K562 (cell line): Measurements from ENCODE around the gene BICC1. TPM values are rescaled to one million over a fixed set of nuclear protein-coding genes. Genes with fewer than 3 reads are reported as not detected.

Experiments used
- ATAC-seq: fragments of 200-7000 bp; cut with Tn5 transposase; 3 replicates; pipeline ENCODE4 v1.9.1; 2020; ENCODE audit warnings: moderate library complexity
- BruUV-seq: library from RNA; stranded (reverse); fragments of 400-500 nt; replicated peaks from 2 replicates; lab custom pipeline; 2021; lab: Mats Ljungman, UMichigan
- CTCF ChIA-PET: fragments of 300-600 bp; formaldehyde crosslinking; extraction: SDS; loops from one replicate; lab custom pipeline; 2021; ENCODE audit warnings: low intra/inter-chr PET ratio; lab: Yijun Ruan, JAX
- POLR2A ChIA-PET: fragments of 300-600, 350-650 bp; sonication (Branson Sonifier 250); formaldehyde crosslinking; extraction: SDS; loops from one replicate; lab custom pipeline; 2021; ENCODE audit warnings: antibody characterized with exemption, inconsistent platforms; lab: Yijun Ruan, JAX
- DNase-seq, 4 experiments: peaks; one replicate each; pipeline versions ENCODE4 v3.0.0 to v3.0.0-alpha.2; 2011 to 2018; ENCODE audit warnings: low spot score in 3 of 4, mixed read lengths in 3 of 4; ENCODE audit errors: extremely low read depth in 1 of 4
- FAIRE-seq: peaks from 2 replicates; lab custom pipeline; 2011; peaks lifted over from hg19 to GRCh38; lab: Jason Lieb, UNC
- H2AFZ ChIP-seq: 2 replicates; pipeline ENCODE4 v1.6.0; 2011; ENCODE audit warnings: low read depth, low read length, control low read depth, inconsistent platforms
- H3K27ac ChIP-seq: fragments of 200-600 bp; 3 replicates; pipeline ENCODE4 v1.8.0; 2011; ENCODE audit warnings: low read depth, mild to moderate bottlenecking, control low read depth, inconsistent platforms, low read length, moderate library complexity, mixed read lengths; ENCODE audit errors: extremely low read depth
- H3K27me3 ChIP-seq, 2 experiments: fragments of 300-600 bp in 1 of 2; 2 replicates in 1 of 2; 3 replicates in 1 of 2; pipeline versions ENCODE4 v1.6.0 to v1.8.0; 2011; ENCODE audit warnings: inconsistent platforms in 2 of 2, low read length in 2 of 2, mild to moderate bottlenecking in 1 of 2, mixed read lengths in 1 of 2, moderate library complexity in 1 of 2; ENCODE audit not compliant: control insufficient read depth in 2 of 2, insufficient read depth in 2 of 2
- H3K36me3 ChIP-seq: fragments of 300-600 bp; 3 replicates; pipeline ENCODE4 v1.8.0; 2011; ENCODE audit warnings: mild to moderate bottlenecking, low read length, inconsistent platforms; ENCODE audit not compliant: control insufficient read depth, insufficient read depth
- H3K4me1 ChIP-seq, 2 experiments: fragments of 200-600 bp in 1 of 2; replicated peaks in 1 of 2; 2 replicates in 1 of 2; 3 replicates in 1 of 2; pipeline versions ENCODE4 v1.5.1 to v1.8.0; 2011; ENCODE audit warnings: inconsistent platforms in 2 of 2, low read length in 2 of 2, mild to moderate bottlenecking in 1 of 2, mixed read lengths in 1 of 2, moderate library complexity in 1 of 2; ENCODE audit not compliant: control insufficient read depth in 2 of 2, insufficient read depth in 2 of 2
- H3K4me2 ChIP-seq: 2 replicates; pipeline ENCODE4 v1.6.1; 2011; ENCODE audit warnings: low read length, control low read depth, inconsistent platforms, mixed read lengths; ENCODE audit not compliant: insufficient read depth
- H3K4me3 ChIP-seq: fragments of 200-600 bp; sonication (generic), shearing (Covaris generic); 2 replicates; pipeline ENCODE4 v1.5.1; 2016; ENCODE audit warnings: control low read depth, inconsistent platforms
- H3K79me2 ChIP-seq: fragments of 200-600 bp; 3 replicates; pipeline ENCODE4 v1.8.0; 2011; ENCODE audit warnings: low read length, inconsistent platforms; ENCODE audit not compliant: control insufficient read depth, insufficient read depth
- H3K9ac ChIP-seq, 2 experiments: 2 replicates each; pipeline versions ENCODE4 v1.6.0 to v1.6.1; 2011; ENCODE audit warnings: low read depth in 2 of 2, low read length in 2 of 2, control low read depth in 1 of 2, inconsistent platforms in 1 of 2, mild to moderate bottlenecking in 1 of 2, mixed read lengths in 1 of 2; ENCODE audit not compliant: insufficient read depth in 1 of 2
- H3K9me1 ChIP-seq: one replicate; pipeline ENCODE4 v1.6.0; 2011; ENCODE audit warnings: inconsistent platforms, mild to moderate bottlenecking, low read length, moderate library complexity; ENCODE audit not compliant: control insufficient read depth, insufficient read depth
- H3K9me3 ChIP-seq: replicated peaks from 2 replicates; pipeline ENCODE4 v1.5.1; 2011; ENCODE audit warnings: low read depth, low read length, inconsistent platforms; ENCODE audit not compliant: control insufficient read depth, insufficient read depth
- H4K20me1 ChIP-seq: replicated peaks from 2 replicates; pipeline ENCODE4 v1.6.1; 2011; ENCODE audit warnings: low read length, inconsistent platforms, mixed read lengths; ENCODE audit not compliant: control insufficient read depth, insufficient read depth
- ARHGAP35 ChIP-seq: fragments of 450-650 bp; IDR thresholded peaks from 2 replicates; pipeline ENCODE4 v1.6.1; 2018; ENCODE audit not compliant: partially characterized antibody
- BCL6 ChIP-seq: fragments of 250-450 bp; sonication (Bioruptor Pico); IDR thresholded peaks from 2 replicates; pipeline ENCODE4 v1.4.0; 2020
- EGR1 ChIP-seq: fragments of 450-650 bp; conservative IDR thresholded peaks from 2 replicates; pipeline ENCODE4 v1.6.1; 2017; ENCODE audit warnings: mild to moderate bottlenecking
- FOS ChIP-seq: IDR thresholded peaks from 3 replicates; pipeline ENCODE4 v1.6.1; 2011; ENCODE audit not compliant: insufficient read length; ENCODE audit errors: extremely low read depth
- ILF3 ChIP-seq: fragments of 450-650 bp; IDR thresholded peaks from 2 replicates; pipeline ENCODE4 v1.6.1; 2018; ENCODE audit warnings: antibody characterized with exemption, mild to moderate bottlenecking, moderate library complexity, borderline replicate concordance
- KLF1 ChIP-seq: fragments of 450-650 bp; IDR thresholded peaks from 2 replicates; pipeline ENCODE4 v1.6.1; 2016; ENCODE audit warnings: missing genetic modification characterization, missing compliant biosample characterization
- MECOM ChIP-seq: fragments of 250-450 bp; sonication (Bioruptor Pico); IDR thresholded peaks from 2 replicates; pipeline ENCODE4 v1.8.0; 2022; ENCODE audit warnings: inconsistent platforms
- MTA3 ChIP-seq: fragments of 450-650 bp; formaldehyde crosslinking; IDR thresholded peaks from 2 replicates; pipeline ENCODE4 v1.6.1; 2017; ENCODE audit warnings: mild to moderate bottlenecking, borderline replicate concordance
- NCOR1 ChIP-seq: fragments of 450-650 bp; IDR thresholded peaks from 2 replicates; pipeline ENCODE4 v1.6.1; 2016; ENCODE audit warnings: mild to moderate bottlenecking, moderate library complexity
- RHOXF2B ChIP-seq: fragments of 250-450 bp; sonication (Bioruptor Pico); conservative IDR thresholded peaks from 2 replicates; pipeline ENCODE4 v1.5.1; 2021
- SMARCA5 ChIP-seq: fragments of 450-650 bp; IDR thresholded peaks from 2 replicates; pipeline ENCODE4 v1.6.1; 2016
- SNRNP70 ChIP-seq: fragments of 200-400 bp; formaldehyde crosslinking; optimal IDR thresholded peaks from 2 replicates; pipeline ENCODE3; 2017; ENCODE audit warnings: low read depth, low read length
- TAF15 ChIP-seq: fragments of 200-400 bp; formaldehyde crosslinking; IDR thresholded peaks from 2 replicates; pipeline ENCODE4 v1.6.1; 2017; ENCODE audit warnings: mild to moderate bottlenecking, low read depth, low read length, moderate library complexity
- TCF7L2 ChIP-seq: fragments of 150-350 bp; IDR thresholded peaks from 2 replicates; pipeline ENCODE4 v1.6.1; 2016; ENCODE audit warnings: low read depth, mild to moderate bottlenecking, low read length, moderate library complexity
- TRIM28 ChIP-seq: fragments of 450-650 bp; IDR thresholded peaks from 2 replicates; pipeline ENCODE4 v1.6.1; 2017
- ZNF518B ChIP-seq: fragments of 250-450 bp; sonication (Bioruptor Pico); IDR thresholded peaks from 2 replicates; pipeline ENCODE4 v1.5.0; 2021; ENCODE audit warnings: mild to moderate bottlenecking, moderate library complexity
- ZNF586 ChIP-seq: fragments of 450-650 bp; formaldehyde crosslinking; conservative IDR thresholded peaks from 2 replicates; pipeline ENCODE4 v1.4.0; 2020; ENCODE audit warnings: mild to moderate bottlenecking, moderate library complexity
- ZNF778 ChIP-seq: fragments of 450-650 bp; formaldehyde crosslinking; IDR thresholded peaks from 2 replicates; pipeline ENCODE4 v1.4.0; 2020; ENCODE audit warnings: mild to moderate bottlenecking, moderate library complexity
- ZSCAN32 ChIP-seq: fragments of 450-650 bp; formaldehyde crosslinking; IDR thresholded peaks from 2 replicates; pipeline ENCODE4 v1.4.0; 2020; ENCODE audit warnings: mild to moderate bottlenecking, moderate library complexity
- WGBS: fragments of 100-300 bp; shearing (Covaris generic); methylation state at CpG from one replicate; pipeline ENCODE4 v1.1.6; 2016; ENCODE audit warnings: low coverage, mixed read lengths; ENCODE audit not compliant: insufficient coverage; ENCODE audit errors: missing lambda C conversion rate; 5-methylcytosine and 5-hydroxymethylcytosine counted together
- in situ Hi-C: fragments of 300-500 bp; cut with MboI; formaldehyde crosslinking; loops from 4 replicates; pipeline ENCODE4 v1.15.0; 2018; ENCODE audit warnings: inconsistent platforms, mixed read lengths
- intact Hi-C: fragments of 100-400 bp; cut with micrococcal nuclease; formaldehyde crosslinking; loops from 2 replicates; pipeline ENCODE4 v1.14.2; 2022
- polyA plus RNA-seq, 8 experiments: library from polyadenylated mRNA; depleted of rRNA in 4 of 8; stranded (reverse) in 5 of 8; unstranded in 3 of 8; fragments of >200 nt; fragmentation: Nextera tagmentation in 2 of 8; fragmentation: Illumina TruSeq in 1 of 8; extraction: Ambion mirVana in 2 of 8; extraction: Trizol in 1 of 8; gene quantifications; 2 replicates each; pipeline versions ENCODE4 v1.2.1 to v1.2.3, GENCODE V29; 2011 to 2014; ENCODE audit warnings: inconsistent platforms in 1 of 8, missing spikeins in 1 of 8
- total RNA-seq, 7 experiments: library from RNA; depleted of rRNA in 6 of 7; stranded (reverse); fragments of >200 nt in 6 of 7; fragmentation: Illumina TruSeq in 2 of 7; extraction: Trizol in 2 of 7; gene quantifications; 2 replicates each; pipeline versions ENCODE4 v1.2.1 to v1.2.3, GENCODE V29; 2011 to 2021; ENCODE audit warnings: low replicate concordance in 1 of 7

BICC1 gene
- total and polyA plus RNA-seq, 9 of the 15 experiments (the other 6 are each of a cell fraction or from before 2014, with no cell fraction given), result not detected

DNA sequence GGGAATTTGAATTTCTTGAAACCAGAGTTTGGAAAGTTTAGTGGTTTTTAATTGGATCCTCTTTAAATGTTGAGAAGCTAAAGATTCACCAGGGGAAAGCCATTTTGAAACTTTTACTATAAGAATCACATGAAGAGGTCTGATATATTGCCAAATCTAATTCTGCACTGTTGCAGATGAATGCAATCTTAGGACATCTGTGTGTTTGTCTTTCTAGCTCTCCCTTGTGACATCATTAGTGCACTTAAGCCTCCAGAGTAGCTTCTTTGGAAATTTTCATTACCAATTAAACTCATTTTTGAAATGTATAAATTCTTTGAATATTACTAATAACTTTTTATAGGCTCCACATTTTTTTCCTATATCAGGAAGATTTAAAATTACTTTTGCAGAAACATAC, 160.2 kb downstream of the BICC1 start:
- H3K4me3 ChIP-seq, result no peak overlapping the region
- ATAC-seq (no peak), DNase-seq (no peak), FAIRE-seq (no peak)
- intact Hi-C loops, result no loop called here
- no TSS peak for BruUV-seq
- no peak overlapping the region for H3K9ac ChIP-seq
- no peaks in the 10 kb centered on the region for H3K79me2 ChIP-seq
- ChIA-PET POLR2A (no interaction called here), CTCF (no interaction called here)
- H3K4me1 ChIP-seq, result no peaks in the 10 kb centered on the region
- TF ChIP-seq ZNF586 (no peak), KLF1 (tag) (no peak), BCL6 (CRISPR knock-in tag) (no peak), ZNF778 (CRISPR knock-in tag) (no peak), SMARCA5 (no peak), MECOM (CRISPR knock-in tag) (no peak), ARHGAP35 (no peak), FOS (no peak), TCF7L2 (no peak)
- H3K36me3 ChIP-seq, result no peaks in the 10 kb centered on the region
- in situ Hi-C loops, result no loop called here
- H3K9me1 ChIP-seq, result no peaks in the 10 kb centered on the region
- no peaks in the 10 kb centered on the region for H4K20me1 ChIP-seq
- H3K9me3 ChIP-seq, result no peaks in the 10 kb centered on the region; the same call in 1 of the 2 replicates
- H3K27me3 ChIP-seq, result no peaks in the 10 kb centered on the region
- H3K27ac ChIP-seq, result no peak overlapping the region
- no peak overlapping the region for H2AFZ ChIP-seq
- no peak overlapping the region for H3K4me2 ChIP-seq

- H4K20me1 ChIP-seq, result no peaks in the 10 kb centered on the region
- in situ Hi-C loops, result no loop called here
- BruUV-seq, result no TSS peak
- ATAC-seq, result no peak
- intact Hi-C loops, result no loop called here
- no peak for DNase-seq
- H3K4me1 ChIP-seq, result no peaks in the 10 kb centered on the region
- H3K27me3 ChIP-seq, result no peaks in the 10 kb centered on the region
- no peaks in the 10 kb centered on the region for H3K79me2 ChIP-seq
- no peak overlapping the region for H3K4me3 ChIP-seq
- FAIRE-seq, result no peak
- no peak overlapping the region for H3K9ac ChIP-seq
- ChIA-PET POLR2A (no interaction called here), CTCF (no interaction called here)
- no peak overlapping the region for H3K27ac ChIP-seq
- H3K36me3 ChIP-seq, result no peaks in the 10 kb centered on the region
- 0% methylated on average over 2 of the region's 2 CpGs for WGBS
- no peaks in the 10 kb centered on the region; the same call in 1 of the 2 replicates for H3K9me3 ChIP-seq
- H3K4me2 ChIP-seq, result no peak overlapping the region
- H3K9me1 ChIP-seq, result no peaks in the 10 kb centered on the region
- no peak overlapping the region for H2AFZ ChIP-seq
- no peak for TF ChIP-seq ILF3
- TF ChIP-seq NCOR1, result no peak
- no peak for TF ChIP-seq TRIM28
- TF ChIP-seq MTA3, result no peak
- TF ChIP-seq SNRNP70, result no peak
- TF ChIP-seq ZSCAN32 (CRISPR knock-in tag), result no peak
- no peak for TF ChIP-seq RHOXF2B
- TF ChIP-seq EGR1, result no peak
- TF ChIP-seq TAF15, result no peak
- TF ChIP-seq ZNF518B (CRISPR knock-in tag), result no peak
These were observed 161.6 kb downstream of the BICC1 start for GRCh38 chr10:58674251-58674650.
